Endothelial cell of hepatic sinusoid (primary cell): ENCODE results near the gene PBOV1.

ENCODE experiments used
- in situ Hi-C: cut with HindIII; loops from 2 replicates; pipeline ENCODE4 v1.10.0; 2017; ENCODE audit warnings: low sequenced_read_pairs

PBOV1 gene

GRCh38 chr6:138218449-138218848 is at the start of gene PBOV1:
Gene PBOV1 (minus strand): TSS chr6:138218491. CDS start chr6:138218395, 96 bp downstream.
- in situ Hi-C loops: no loop called here

GRCh38 chr6:138266095-138266494 is 47.8 kb upstream of the PBOV1 start:
- in situ Hi-C loops: no loop called here

GRCh38 chr6:138264372-138264880 is 46.1 kb upstream of the PBOV1 start:
- in situ Hi-C loops: no loop called here

- in situ Hi-C loops: no loop called here
Measured at GRCh38 chr6:138263963-138264362, 45.7 kb upstream of the PBOV1 start.

GRCh38 chr6:138261116-138261780 is 43.0 kb upstream of the PBOV1 start:
- in situ Hi-C loops: no loop called here

- in situ Hi-C loops: no loop called here
Measured at GRCh38 chr6:138258991-138259390, 40.7 kb upstream of the PBOV1 start.

GRCh38 chr6:138258197-138258596 is 39.9 kb upstream of the PBOV1 start:
- in situ Hi-C loops: no loop called here

GRCh38 chr6:138257638-138258040 is 39.3 kb upstream of the PBOV1 start:
- in situ Hi-C loops: no loop called here

- in situ Hi-C loops: no loop called here
Measured at GRCh38 chr6:138255443-138255842, 37.2 kb upstream of the PBOV1 start.

GRCh38 chr6:138253731-138254130 is 35.4 kb upstream of the PBOV1 start:
- in situ Hi-C loops: no loop called here

- in situ Hi-C loops: no loop called here
Measured at GRCh38 chr6:138250513-138251247, 32.4 kb upstream of the PBOV1 start.

GRCh38 chr6:138250053-138250452 is 31.8 kb upstream of the PBOV1 start:
- in situ Hi-C loops: no loop called here

- in situ Hi-C loops: no loop called here
Measured at GRCh38 chr6:138248878-138249277, 30.6 kb upstream of the PBOV1 start.

GRCh38 chr6:138248011-138248410 is 29.7 kb upstream of the PBOV1 start:
- in situ Hi-C loops: no loop called here

- in situ Hi-C loops: no loop called here
Measured at GRCh38 chr6:138246650-138247440, 28.6 kb upstream of the PBOV1 start.

- in situ Hi-C loops: no loop called here
Measured at GRCh38 chr6:138245751-138246150, 27.5 kb upstream of the PBOV1 start.

GRCh38 chr6:138242987-138243592 is 24.8 kb upstream of the PBOV1 start:
- in situ Hi-C loops: no loop called here

GRCh38 chr6:138241934-138242333 is 23.6 kb upstream of the PBOV1 start:
- in situ Hi-C loops: no loop called here

- in situ Hi-C loops: no loop called here
Measured at GRCh38 chr6:138241381-138241780, 23.1 kb upstream of the PBOV1 start.

GRCh38 chr6:138240476-138241245 is 22.4 kb upstream of the PBOV1 start:
- in situ Hi-C loops: no loop called here
